ENCODE measurements around the gene LRRC58.

LRRC58 gene

DNA sequence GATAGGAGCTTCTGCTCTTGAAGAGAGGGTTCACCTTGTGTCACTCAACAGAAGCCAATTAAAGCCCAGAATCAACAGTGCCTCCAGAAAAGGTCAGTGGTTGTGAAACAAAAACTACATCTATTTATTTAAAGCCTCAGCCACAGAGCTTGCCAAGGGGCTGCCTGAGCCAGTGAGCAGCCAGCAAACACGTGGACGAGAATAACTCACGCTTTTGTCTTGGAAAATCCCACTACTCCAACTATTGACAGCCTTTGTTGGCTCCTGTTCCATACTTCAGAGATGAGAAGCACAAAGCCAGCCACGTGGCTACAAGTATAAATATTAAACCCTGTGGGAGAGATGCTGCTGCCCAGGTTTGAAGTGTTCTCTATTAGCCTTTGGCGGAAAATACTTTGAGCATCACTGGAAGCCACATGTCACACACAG lies 74.4 kb downstream of the LRRC58 start:
- DNase-seq, result no peak
